SK-N-SH treated with all-trans-retinoic acid at 6 μM for 48 hours (cell line): ENCODE data around the gene SDHA.
"Not testable (repeated sequence)": the region's sequence is repeated elsewhere in the genome, so short reads cannot be mapped to it uniquely, and the experiment has no call there.

Experiments used
- ARNTL ChIP-seq: fragments of 450-650 bp; formaldehyde crosslinking; IDR thresholded peaks from 2 replicates; pipeline ENCODE4 v1.5.0; 2020; ENCODE audit warnings: low read depth, mild to moderate bottlenecking, moderate library complexity, borderline replicate concordance
- CSDC2 ChIP-seq: fragments of 250-450 bp; sonication (Bioruptor Pico); IDR thresholded peaks from 2 replicates; pipeline ENCODE4 v1.5.0; 2020; ENCODE audit warnings: mild to moderate bottlenecking, moderate library complexity
- GLIS3 ChIP-seq: fragments of 250-450 bp; sonication (Bioruptor Pico); IDR thresholded peaks from 2 replicates; pipeline ENCODE4 v1.5.0; 2020; ENCODE audit warnings: mild to moderate bottlenecking, moderate library complexity
- ZNF70 ChIP-seq: fragments of 450-650 bp; formaldehyde crosslinking; IDR thresholded peaks from 2 replicates; pipeline ENCODE4 v1.5.0; 2020; ENCODE audit warnings: mild to moderate bottlenecking, moderate library complexity
- TF ChIP-seq, protein P1 (sequence below): fragments of 250-450 bp; sonication (Bioruptor Pico); IDR thresholded peaks from 2 replicates; pipeline ENCODE4 v1.8.0; 2021; ENCODE audit warnings: low read depth, mild to moderate bottlenecking, moderate library complexity, borderline replicate concordance

DNA sequence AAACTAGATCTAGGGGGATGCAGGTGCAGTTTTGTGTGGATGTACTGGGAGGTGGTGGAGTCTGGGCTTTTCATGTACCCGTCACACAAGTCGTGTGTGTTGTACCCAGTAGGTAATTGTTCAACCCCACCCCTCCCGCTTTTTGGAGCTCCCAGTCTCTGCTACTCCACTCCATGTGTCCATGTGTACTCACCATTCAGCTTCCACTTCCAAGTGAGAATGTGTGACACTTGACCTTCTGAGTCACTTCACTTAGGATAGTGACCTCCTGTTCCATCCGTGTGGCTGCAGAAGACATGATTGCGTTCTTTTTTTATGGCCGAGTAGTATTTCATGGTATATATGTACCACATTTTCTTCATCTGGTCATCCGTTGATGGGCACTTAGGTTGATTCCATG is 22.4 kb downstream of the SDHA start:
- not testable (repeated sequence) for TF ChIP-seq GLIS3; ZNF70; CSDC2 (CRISPR knock-in tag); ARNTL (CRISPR knock-in tag)
- TF ChIP-seq, protein P1, sequence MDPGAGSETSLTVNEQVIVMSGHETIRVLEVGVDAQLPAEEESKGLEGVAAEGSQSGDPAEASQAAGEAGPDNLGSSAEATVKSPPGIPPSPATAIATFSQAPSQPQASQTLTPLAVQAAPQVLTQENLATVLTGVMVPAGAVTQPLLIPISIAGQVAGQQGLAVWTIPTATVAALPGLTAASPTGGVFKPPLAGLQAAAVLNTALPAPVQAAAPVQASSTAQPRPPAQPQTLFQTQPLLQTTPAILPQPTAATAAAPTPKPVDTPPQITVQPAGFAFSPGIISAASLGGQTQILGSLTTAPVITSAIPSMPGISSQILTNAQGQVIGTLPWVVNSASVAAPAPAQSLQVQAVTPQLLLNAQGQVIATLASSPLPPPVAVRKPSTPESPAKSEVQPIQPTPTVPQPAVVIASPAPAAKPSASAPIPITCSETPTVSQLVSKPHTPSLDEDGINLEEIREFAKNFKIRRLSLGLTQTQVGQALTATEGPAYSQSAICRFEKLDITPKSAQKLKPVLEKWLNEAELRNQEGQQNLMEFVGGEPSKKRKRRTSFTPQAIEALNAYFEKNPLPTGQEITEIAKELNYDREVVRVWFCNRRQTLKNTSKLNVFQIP (CRISPR knock-in tag) = not testable (repeated sequence)
